Activated CD4-positive, alpha-beta T cell treated with anti-CD3 and anti-CD28 coated beads, Interleukin-2, amount 10 ng/mL, durations not matched to agents 24 days and 14 days (primary cell): ENCODE results near the gene C10orf67. TPM values are rescaled to one million over a fixed set of nuclear protein-coding genes. Genes with fewer than 3 reads are reported as not detected.
"Not testable (repeated sequence)": the region's sequence is repeated elsewhere in the genome, so short reads cannot be mapped to it uniquely, and the experiment has no call there.

Experiments used
- DNase-seq: peaks from one replicate; pipeline ENCODE4 v3.0.0; 2022
- H3K27ac Mint-ChIP-seq: one replicate; pipeline ENCODE4 v1.8.0; 2022; ENCODE audit warnings: mild to moderate bottlenecking, mixed read lengths
- H3K27me3 Mint-ChIP-seq: one replicate; pipeline ENCODE4 v1.8.0; 2022; ENCODE audit warnings: mixed read lengths
- H3K36me3 Mint-ChIP-seq: one replicate; pipeline ENCODE4 v1.8.0; 2022; ENCODE audit warnings: low read depth, mild to moderate bottlenecking, mixed read lengths
- H3K4me1 Mint-ChIP-seq: one replicate; pipeline ENCODE4 v1.8.0; 2021; ENCODE audit warnings: mixed read lengths
- H3K4me3 Mint-ChIP-seq: one replicate; pipeline ENCODE4 v1.8.0; 2022; ENCODE audit warnings: mild to moderate bottlenecking, moderate library complexity, mixed read lengths
- H3K9me3 Mint-ChIP-seq: one replicate; pipeline ENCODE4 v1.8.0; 2021; ENCODE audit warnings: mixed read lengths
- intact Hi-C: fragments of 100-400 bp; cut with micrococcal nuclease; formaldehyde crosslinking; loops from one replicate; pipeline ENCODE4 v1.15.1; 2023
- total RNA-seq: library from RNA; stranded (reverse); gene quantifications from 2 replicates; pipeline ENCODE4 v1.2.3, GENCODE V29; 2022

The C10orf67 gene
- total RNA-seq = 0.07 and 0.16 TPM in 2 replicates

- H3K4me1 Mint-ChIP-seq = peaks cover 35% of the 10 kb centered on the region
- no peaks in the 10 kb centered on the region for H3K9me3 Mint-ChIP-seq
- intact Hi-C loops = loop anchor here (2.0 kb wide), 1 partner anchor 18 kb away; no protein-coding TSS in a partner anchor
- H3K36me3 Mint-ChIP-seq = no peaks in the 10 kb centered on the region
- DNase-seq = peak; percentile 76
- H3K27me3 Mint-ChIP-seq = no peaks in the 10 kb centered on the region
- peak within 1 kb of the TSS; percentile 87 for H3K27ac Mint-ChIP-seq
- H3K4me3 Mint-ChIP-seq = peak within 1 kb of the TSS; percentile 93
Measured at GRCh38 chr10:23344241-23344841, at the start of gene C10orf67. C10orf67 (minus strand) TSS chr10:23344797; CDS start chr10:23344774, 23 bp downstream.

GRCh38 chr10:23391821-23392220 is 47.2 kb upstream of the C10orf67 start:
- intact Hi-C loops = no loop called here
- no peak overlapping the region for H3K27ac Mint-ChIP-seq

DNA sequence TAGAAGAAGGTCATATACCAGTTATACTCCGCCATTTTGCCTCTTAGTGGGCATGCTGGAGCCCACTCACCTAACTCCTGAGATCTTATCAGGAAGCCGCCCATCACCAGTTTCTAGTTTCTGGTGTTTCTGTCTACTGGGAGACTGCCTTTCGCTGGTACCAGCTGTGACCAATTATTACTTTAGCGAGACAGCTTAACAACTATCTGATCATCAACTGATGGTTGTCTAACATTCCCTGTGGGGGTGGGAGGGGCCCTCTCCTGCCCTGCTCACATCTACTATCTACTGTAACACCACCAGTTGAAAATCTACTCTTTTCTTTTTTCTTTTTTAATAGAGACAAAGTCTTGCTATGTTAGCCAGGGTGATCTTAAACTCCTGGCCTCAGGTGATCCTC is 46.2 kb upstream of the C10orf67 start:
- intact Hi-C loops = no loop called here
- Mint-ChIP-seq H3K27ac (no peak overlapping the region), H3K4me1 (peaks cover 11% of the 10 kb centered on the region), H3K4me3 (no peak overlapping the region), H3K9me3 (peaks cover 13% of the 10 kb centered on the region), H3K27me3 (no peaks in the 10 kb centered on the region), H3K36me3 (no peaks in the 10 kb centered on the region)
- no peak for DNase-seq

More at GRCh38 chr10:23391821-23392220, 47.2 kb upstream of the C10orf67 start:
- H3K4me1 Mint-ChIP-seq = peaks cover 13% of the 10 kb centered on the region
- H3K36me3 Mint-ChIP-seq = no peaks in the 10 kb centered on the region
- no peaks in the 10 kb centered on the region for H3K27me3 Mint-ChIP-seq
- no peak for DNase-seq
- H3K4me3 Mint-ChIP-seq = no peak overlapping the region
- peaks cover 13% of the 10 kb centered on the region for H3K9me3 Mint-ChIP-seq

DNA sequence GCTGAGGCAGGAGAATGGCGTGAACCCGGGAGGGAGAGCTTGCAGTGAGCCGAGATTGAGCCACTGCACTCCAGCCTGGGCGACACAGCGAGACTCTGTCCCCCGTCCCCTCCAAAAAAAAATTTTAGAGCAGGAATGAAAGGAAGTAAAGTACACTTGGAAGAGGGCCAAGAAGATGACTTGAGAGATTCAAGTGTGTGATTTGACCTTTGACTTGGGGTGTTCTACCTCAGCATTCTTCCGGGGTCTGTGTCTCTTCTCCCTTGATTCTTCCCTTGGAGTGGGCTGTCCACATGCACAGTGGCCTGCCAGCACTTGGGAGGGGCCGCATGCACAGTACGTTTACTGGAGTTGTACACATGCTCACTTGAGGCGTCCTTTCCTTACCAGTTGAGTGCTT is 45.8 kb upstream of the C10orf67 start:
- H3K27me3 Mint-ChIP-seq, intact Hi-C loops, H3K27ac Mint-ChIP-seq, H3K36me3 Mint-ChIP-seq, H3K4me3 Mint-ChIP-seq, DNase-seq: not testable (repeated sequence)
- peaks cover 13% of the 10 kb centered on the region for H3K9me3 Mint-ChIP-seq
- peaks cover 11% of the 10 kb centered on the region for H3K4me1 Mint-ChIP-seq

DNA sequence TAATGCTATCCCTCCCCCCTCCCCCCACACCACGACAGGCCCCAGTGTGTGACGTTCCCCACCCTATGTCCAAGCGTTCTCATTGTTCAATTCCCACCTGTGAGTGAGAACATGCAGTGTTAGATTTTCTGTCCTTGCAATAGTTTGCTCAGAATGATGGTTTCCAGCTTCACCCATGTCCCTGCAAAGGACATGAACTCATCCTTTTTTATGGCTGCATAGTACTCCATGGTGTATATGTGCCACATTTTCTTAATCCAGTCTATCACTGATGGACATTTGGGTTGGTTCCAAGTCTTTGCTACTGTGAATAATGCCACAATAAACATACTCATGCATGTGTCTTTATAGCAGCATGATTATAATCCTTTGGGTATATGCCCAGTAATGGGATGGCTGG is 42.9 kb upstream of the C10orf67 start:
- H3K27ac Mint-ChIP-seq, H3K36me3 Mint-ChIP-seq, H3K4me3 Mint-ChIP-seq, intact Hi-C loops, H3K27me3 Mint-ChIP-seq, DNase-seq: not testable (repeated sequence)
- H3K4me1 Mint-ChIP-seq = peaks cover 11% of the 10 kb centered on the region
- peaks cover 13% of the 10 kb centered on the region for H3K9me3 Mint-ChIP-seq

GRCh38 chr10:23386052-23386451 is 41.5 kb upstream of the C10orf67 start:
- Mint-ChIP-seq H3K4me3 (no peak overlapping the region), H3K4me1 (peaks cover 7% of the 10 kb centered on the region), H3K9me3 (peaks cover 16% of the 10 kb centered on the region), H3K36me3 (no peaks in the 10 kb centered on the region), H3K27ac (no peak overlapping the region), H3K27me3 (no peaks in the 10 kb centered on the region)
- intact Hi-C loops = no loop called here
- no peak for DNase-seq

GRCh38 chr10:23384364-23384763 is 39.8 kb upstream of the C10orf67 start:
- Mint-ChIP-seq H3K9me3 (peaks cover 12% of the 10 kb centered on the region), H3K36me3 (no peaks in the 10 kb centered on the region), H3K27me3 (no peaks in the 10 kb centered on the region), H3K4me3 (no peak overlapping the region), H3K4me1 (peaks cover 1% of the 10 kb centered on the region), H3K27ac (no peak overlapping the region)
- intact Hi-C loops = no loop called here
- no peak for DNase-seq

DNA sequence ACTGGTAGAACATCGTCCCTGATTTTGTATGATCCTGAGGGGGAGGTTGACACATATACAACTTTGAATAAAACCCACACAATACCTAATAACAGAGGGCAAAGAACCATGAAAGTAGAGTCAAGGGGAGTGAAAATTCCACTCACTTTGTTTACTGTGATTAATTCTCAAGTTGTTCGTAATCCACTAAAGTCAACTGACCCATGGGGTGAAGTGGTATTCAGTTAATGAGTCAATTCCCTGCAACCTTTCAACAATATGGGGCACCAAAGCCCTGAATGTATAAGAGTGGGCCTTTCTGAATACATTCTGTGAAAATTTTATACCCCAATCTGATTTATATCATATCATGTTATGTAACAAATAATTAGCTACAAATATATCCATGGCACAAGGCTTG is 39.0 kb upstream of the C10orf67 start:
- H3K9me3 Mint-ChIP-seq = peaks cover 15% of the 10 kb centered on the region

DNA sequence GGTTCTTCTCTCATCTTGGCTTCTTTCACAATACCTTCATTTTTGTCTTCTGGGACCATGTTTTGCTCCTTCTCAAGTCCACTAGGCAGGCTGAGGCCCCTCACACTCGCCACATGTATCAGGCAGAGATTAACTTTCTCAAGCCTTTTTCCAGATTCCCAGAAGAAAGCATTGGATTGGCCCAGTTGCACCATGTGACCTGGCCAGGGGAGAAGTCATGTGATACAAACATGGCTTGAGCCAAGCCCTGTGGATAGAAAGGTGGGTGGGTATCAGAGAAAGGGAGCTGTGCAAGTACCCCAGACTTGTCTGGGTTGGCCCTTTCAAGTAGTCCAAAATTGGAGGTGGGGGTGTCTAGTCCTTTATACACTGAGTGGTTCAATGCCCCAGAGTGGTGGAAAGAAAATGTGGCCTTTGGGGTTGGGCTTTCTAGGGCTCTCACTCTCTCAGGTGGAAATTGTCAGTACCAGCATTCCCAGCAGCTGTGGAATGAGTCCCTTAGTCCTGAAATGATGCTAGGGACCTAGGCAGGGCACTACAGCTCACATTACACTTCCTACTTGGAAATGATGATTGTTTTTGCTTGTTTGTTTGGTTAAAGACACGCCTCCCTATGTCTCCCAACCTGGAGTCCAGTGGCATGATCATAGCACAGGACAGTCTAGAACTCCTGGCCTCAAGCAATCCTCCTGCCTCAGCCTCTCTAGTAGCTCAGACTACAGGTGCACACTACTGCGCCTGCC is 36.9 kb upstream of the C10orf67 start:
- peaks cover 15% of the 10 kb centered on the region for H3K9me3 Mint-ChIP-seq
- H3K27ac Mint-ChIP-seq = no peak overlapping the region
- DNase-seq = no peak
- H3K4me3 Mint-ChIP-seq = no peak overlapping the region
- H3K4me1 Mint-ChIP-seq = peaks cover 1% of the 10 kb centered on the region
- H3K27me3 Mint-ChIP-seq = no peaks in the 10 kb centered on the region
- intact Hi-C loops = no loop called here
- no peaks in the 10 kb centered on the region for H3K36me3 Mint-ChIP-seq

More for the DNA sequence above, 39.0 kb upstream of the C10orf67 start:
- no peaks in the 10 kb centered on the region for H3K36me3 Mint-ChIP-seq
- H3K27ac Mint-ChIP-seq = no peak overlapping the region
- no peaks in the 10 kb centered on the region for H3K27me3 Mint-ChIP-seq
- H3K4me3 Mint-ChIP-seq = no peak overlapping the region
- intact Hi-C loops = no loop called here
- H3K4me1 Mint-ChIP-seq = peaks cover 1% of the 10 kb centered on the region
- no peak for DNase-seq

GRCh38 chr10:23379686-23380085 is 35.1 kb upstream of the C10orf67 start:
- Mint-ChIP-seq H3K27me3 (no peaks in the 10 kb centered on the region), H3K36me3 (no peaks in the 10 kb centered on the region), H3K27ac (no peak overlapping the region), H3K4me3 (no peak overlapping the region), H3K9me3 (peaks cover 15% of the 10 kb centered on the region), H3K4me1 (peaks cover 1% of the 10 kb centered on the region)
- intact Hi-C loops = no loop called here
- DNase-seq = no peak

DNA sequence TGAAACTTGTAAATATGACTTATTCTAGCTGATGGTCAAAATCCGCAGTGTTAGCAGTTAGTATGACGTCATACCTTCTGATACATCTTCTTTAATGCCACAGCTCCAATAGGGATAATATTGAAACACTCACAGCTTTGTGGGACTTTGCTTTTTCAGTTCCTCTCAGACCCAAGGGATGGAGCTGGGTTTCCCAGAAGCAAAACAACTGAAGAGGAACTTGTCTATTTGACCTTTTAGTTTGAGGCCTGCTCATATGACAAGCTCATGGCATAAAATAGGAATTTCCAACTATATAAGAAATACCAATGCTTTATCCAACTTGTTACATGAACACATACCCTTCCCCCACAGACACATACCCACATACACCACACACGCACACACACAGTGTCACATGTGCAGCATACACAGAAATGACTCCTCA is 31.6 kb upstream of the C10orf67 start:
- DNase-seq = no peak
- intact Hi-C loops = no loop called here
- H3K4me1 Mint-ChIP-seq = peaks cover 14% of the 10 kb centered on the region
- no peaks in the 10 kb centered on the region for H3K27me3 Mint-ChIP-seq
- H3K36me3 Mint-ChIP-seq = no peaks in the 10 kb centered on the region
- H3K4me3 Mint-ChIP-seq = no peak overlapping the region
- H3K9me3 Mint-ChIP-seq = peaks cover 19% of the 10 kb centered on the region
- H3K27ac Mint-ChIP-seq = no peak overlapping the region

DNA sequence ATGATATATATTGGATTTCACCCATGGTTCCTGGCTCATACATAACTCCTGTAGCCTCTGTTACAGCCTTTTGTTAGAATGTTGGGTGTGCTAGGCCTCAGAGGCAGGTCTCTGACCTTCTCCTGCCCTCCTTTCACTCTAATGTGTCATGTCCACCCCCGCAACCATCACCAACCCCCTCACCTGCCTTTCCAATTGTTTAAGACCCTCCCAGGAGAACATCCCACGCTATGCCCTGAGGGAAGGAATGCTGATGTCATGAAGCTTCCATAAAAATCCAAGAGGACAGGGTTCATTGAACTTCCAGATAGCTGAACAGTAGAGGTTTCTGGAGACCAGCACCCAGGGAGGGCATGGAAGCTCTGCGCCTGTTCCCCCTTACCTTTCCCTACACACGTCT is 30.8 kb upstream of the C10orf67 start:
- no peak overlapping the region for H3K4me3 Mint-ChIP-seq
- H3K27me3 Mint-ChIP-seq = no peaks in the 10 kb centered on the region
- H3K9me3 Mint-ChIP-seq = peaks cover 17% of the 10 kb centered on the region
- H3K4me1 Mint-ChIP-seq = peaks cover 14% of the 10 kb centered on the region
- H3K27ac Mint-ChIP-seq = no peak overlapping the region
- intact Hi-C loops = no loop called here
- no peak for DNase-seq
- no peaks in the 10 kb centered on the region for H3K36me3 Mint-ChIP-seq

DNA sequence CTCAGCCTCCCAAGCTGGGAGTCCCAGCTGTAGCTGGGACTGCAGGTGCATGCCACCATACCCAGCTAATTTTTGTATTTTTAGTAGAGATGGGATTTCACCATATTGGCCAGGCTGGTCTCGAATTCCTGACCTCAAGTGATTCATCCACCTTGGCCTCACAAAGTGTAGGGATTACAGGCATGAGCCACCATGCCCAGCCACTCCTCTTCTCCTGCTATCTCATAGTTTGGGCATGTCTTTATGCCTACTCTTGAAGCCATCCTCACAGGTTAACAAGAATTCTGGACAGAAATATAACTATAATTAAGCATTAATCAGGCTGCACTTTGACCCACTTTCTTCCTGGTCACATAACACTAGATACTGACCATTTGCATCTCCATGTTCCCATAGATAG is 28.6 kb upstream of the C10orf67 start:
- Mint-ChIP-seq H3K9me3 (peaks cover 5% of the 10 kb centered on the region), H3K27me3 (no peaks in the 10 kb centered on the region), H3K4me1 (peaks cover 32% of the 10 kb centered on the region), H3K4me3 (no peak overlapping the region), H3K36me3 (no peaks in the 10 kb centered on the region), H3K27ac (no peak overlapping the region)
- no peak for DNase-seq
- intact Hi-C loops = no loop called here

GRCh38 chr10:23371073-23371472 is 26.5 kb upstream of the C10orf67 start:
- intact Hi-C loops = no loop called here
- no peak overlapping the region for H3K27ac Mint-ChIP-seq
- H3K4me1 Mint-ChIP-seq = peaks cover 43% of the 10 kb centered on the region

More at GRCh38 chr10:23371073-23371472, 26.5 kb upstream of the C10orf67 start:
- Mint-ChIP-seq H3K4me3 (no peak overlapping the region), H3K9me3 (peaks cover 5% of the 10 kb centered on the region), H3K27me3 (no peaks in the 10 kb centered on the region), H3K36me3 (no peaks in the 10 kb centered on the region)
- DNase-seq = no peak
